OCI-LY7 (cell line): ENCODE results near the gene DTNB. TPM values are rescaled to one million over a fixed set of nuclear protein-coding genes. Genes with fewer than 3 reads are reported as not detected.
A peak's percentile ranks its signal among the peaks of the same experiment; 100 is the strongest.

Experiments used
- BruUV-seq: library from RNA; stranded (reverse); fragments of 400-500 nt; replicated peaks from 2 replicates; lab custom pipeline; 2021; lab: Mats Ljungman, UMichigan
- CTCF ChIA-PET: fragments of 300-600 bp; sonication (Branson Sonifier 250); formaldehyde crosslinking; loops from one replicate; lab custom pipeline; 2022; ENCODE audit warnings: antibody characterized with exemption; ENCODE audit not compliant: unreplicated experiment; lab: Charles Lee
- POLR2A ChIA-PET: fragments of 300-600 bp; sonication (Branson Sonifier 250); formaldehyde crosslinking; loops from one replicate; lab custom pipeline; 2022; ENCODE audit warnings: antibody characterized with exemption; lab: Charles Lee
- DNase-seq: peaks from one replicate; pipeline ENCODE4 v3.0.0-alpha.2; 2015; ENCODE audit warnings: low spot score
- H2AFZ ChIP-seq: fragments of 200-600 bp; sonication (generic), shearing (Covaris generic); 2 replicates; pipeline ENCODE4 v1.6.1; 2014; ENCODE audit warnings: mild to moderate bottlenecking, antibody characterized with exemption, low read length, moderate library complexity
- H3K27ac ChIP-seq: fragments of 200-600 bp; sonication (generic); 2 replicates; pipeline ENCODE4 v1.5.1; 2014; ENCODE audit warnings: mixed run types, low read depth, mild to moderate bottlenecking, moderate library complexity, low read length, inconsistent platforms; ENCODE audit not compliant: poor library complexity, severe bottlenecking
- H3K36me3 ChIP-seq: fragments of 200-600 bp; sonication (generic); 2 replicates; pipeline ENCODE4 v1.6.1; 2014; ENCODE audit warnings: mild to moderate bottlenecking, antibody characterized with exemption, low read length, moderate library complexity, mixed read lengths; ENCODE audit not compliant: insufficient read depth
- H3K4me1 ChIP-seq: fragments of 200-600 bp; sonication (generic); 2 replicates; pipeline ENCODE4 v1.5.1; 2014; ENCODE audit warnings: mild to moderate bottlenecking, low read length; ENCODE audit not compliant: insufficient read depth, poor library complexity, severe bottlenecking
- H3K4me2 ChIP-seq: fragments of 200-600 bp; sonication (generic); 2 replicates; pipeline ENCODE4 v1.6.1; 2014; ENCODE audit warnings: mild to moderate bottlenecking, low read length
- H3K4me3 ChIP-seq: fragments of 200-600 bp; sonication (generic); 2 replicates; pipeline ENCODE4 v1.5.1; 2014; ENCODE audit warnings: mild to moderate bottlenecking, low read depth, low read length; ENCODE audit not compliant: poor library complexity, severe bottlenecking
- H3K79me2 ChIP-seq: fragments of 200-600 bp; sonication (generic); 2 replicates; pipeline ENCODE4 v1.6.1; 2016; ENCODE audit warnings: low read depth, mild to moderate bottlenecking, low read length, moderate library complexity, mixed read lengths; ENCODE audit not compliant: insufficient read depth
- H3K9me2 ChIP-seq: fragments of 200-600 bp; sonication (generic); 2 replicates; pipeline ENCODE4 v1.6.1; 2016; ENCODE audit warnings: mild to moderate bottlenecking, low read length, mixed read lengths; ENCODE audit not compliant: insufficient read depth
- H3K9me3 ChIP-seq: fragments of 200-600 bp; sonication (generic); 2 replicates; pipeline ENCODE4 v1.6.1; 2014; ENCODE audit warnings: mild to moderate bottlenecking, mixed run types, low read length, mixed read lengths
- H4K20me1 ChIP-seq: fragments of 200-600 bp; sonication (generic); 2 replicates; pipeline ENCODE4 v1.6.1; 2014; ENCODE audit warnings: mild to moderate bottlenecking, antibody characterized with exemption, low read length, moderate library complexity, mixed read lengths; ENCODE audit not compliant: insufficient read depth
- CTCF ChIP-seq: fragments of 200-600 bp; sonication (generic); conservative IDR thresholded peaks from 2 replicates; pipeline ENCODE4 v1.5.1; 2014; ENCODE audit warnings: mild to moderate bottlenecking, antibody characterized with exemption, low read length, moderate library complexity, mixed read lengths
- EZH2phosphoT487 ChIP-seq: fragments of 200-600 bp; sonication (generic); IDR thresholded peaks from 2 replicates; pipeline ENCODE4 v1.6.1; 2018; ENCODE audit warnings: low read depth, borderline replicate concordance, mild to moderate bottlenecking, mixed run types, antibody characterized with exemption, low read length, moderate library complexity, mixed read lengths
- intact Hi-C: fragments of 100-400 bp; cut with micrococcal nuclease; formaldehyde crosslinking; loops from one replicate; pipeline ENCODE4 v1.10.0; 2022; ENCODE audit not compliant: unreplicated experiment
- total RNA-seq, 2 experiments: library from RNA; depleted of rRNA in 1 of 2; stranded (reverse); fragments of >200 nt in 1 of 2; shearing (Covaris generic) in 1 of 2; gene quantifications; 2 replicates each; pipeline ENCODE4 v1.2.3, GENCODE V29; 2014 to 2022

The DTNB gene
- total RNA-seq, 2 experiments from 2014 or later: 16.1 to 28.3 TPM

GRCh38 chr2:25411753-25412152 lies 261.6 kb downstream of the DTNB start:
- Histone ChIP-seq H3K4me3 (no peak overlapping the region), H4K20me1 (no peaks in the 10 kb centered on the region), H2AFZ (no peak overlapping the region; the same call in 1 of the 2 replicates), H3K36me3 (no peaks in the 10 kb centered on the region), H3K27ac (peak overlapping the region; percentile 43), H3K79me2 (no peaks in the 10 kb centered on the region), H3K9me2 (no peaks in the 10 kb centered on the region), H3K9me3 (no peaks in the 10 kb centered on the region), H3K4me1 (peaks cover 75% of the 10 kb centered on the region), H3K4me2 (peak overlapping the region; percentile 65)
- no TSS peak for BruUV-seq
- POLR2A ChIA-PET: interaction anchor here (1.2 to 2.2 kb wide), 2 partner anchors 8 to 14 kb away, joined by 6 to 7 read pairs; no protein-coding TSS in a partner anchor
- TF ChIP-seq CTCF: no peak
- no peak for TF ChIP-seq EZH2phosphoT487
- intact Hi-C loops: no loop called here
- DNase-seq: no peak
- CTCF ChIA-PET: interaction anchor here (1.1 kb wide), 1 partner anchor 8 kb away, joined by 4 read pairs; no protein-coding TSS in a partner anchor

- H3K79me2 ChIP-seq: no peaks in the 10 kb centered on the region
Observed at GRCh38 chr2:25411281-25411680, 262.1 kb downstream of the DTNB start.

More at GRCh38 chr2:25411281-25411680, 262.1 kb downstream of the DTNB start:
- Histone ChIP-seq H3K27ac (peak overlapping the region; percentile 43), H3K36me3 (no peaks in the 10 kb centered on the region), H2AFZ (no peak overlapping the region; the same call in 1 of the 2 replicates), H3K9me3 (no peaks in the 10 kb centered on the region), H3K4me1 (peaks cover 76% of the 10 kb centered on the region), H3K4me2 (peak overlapping the region; percentile 65), H3K4me3 (peak overlapping the region; percentile 40), H4K20me1 (no peaks in the 10 kb centered on the region), H3K9me2 (no peaks in the 10 kb centered on the region)
- peak; percentile 57 for DNase-seq
- CTCF ChIA-PET: interaction anchor here (1.1 kb wide), 1 partner anchor 8 kb away, joined by 4 read pairs; no protein-coding TSS in a partner anchor
- intact Hi-C loops: no loop called here
- TF ChIP-seq CTCF (no peak), EZH2phosphoT487 (no peak)
- BruUV-seq: no TSS peak
- POLR2A ChIA-PET: interaction anchor here (0.7 to 5.0 kb wide), 8 partner anchors 7 to 132 kb away, joined by 3 to 60 read pairs (median 5); no protein-coding TSS in a partner anchor
